GM18861 (cell line): Measurements from ENCODE around the gene NTNG1.
A peak's percentile ranks its signal among the peaks of the same experiment; 100 is the strongest.

Source experiments
- ATAC-seq: cut with Tn5 transposase; IDR thresholded peaks from one replicate; pipeline ENCODE4 v1.9.1; 2021; ENCODE audit not compliant: unreplicated experiment

NTNG1 gene

GRCh38 chr1:107491582-107491981 lies 350.7 kb downstream of the NTNG1 start:
- peak; percentile 53 for ATAC-seq

GRCh38 chr1:107493111-107493716 lies 352.4 kb downstream of the NTNG1 start:
- ATAC-seq, result no peak

DNA sequence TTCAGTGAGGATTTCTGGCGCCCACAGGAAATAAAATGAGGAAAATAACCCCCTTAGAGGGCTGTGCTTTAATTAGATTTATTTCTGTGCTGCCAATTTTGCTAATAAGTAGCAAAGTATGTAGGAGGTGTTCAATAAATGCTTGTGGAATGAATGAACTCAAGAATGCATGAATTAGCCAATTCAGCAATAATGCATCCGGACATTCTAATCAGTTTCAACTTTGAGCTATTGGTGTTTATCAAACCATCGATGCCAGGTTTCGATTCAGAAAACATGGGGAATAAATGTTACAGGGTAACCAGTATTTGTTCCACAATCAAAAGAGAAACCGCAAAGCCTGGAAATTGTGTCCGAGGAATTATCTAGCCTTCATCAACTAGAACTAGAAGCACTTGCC lies 353.2 kb downstream of the NTNG1 start:
- no peak for ATAC-seq

- no peak for ATAC-seq
Measured at GRCh38 chr1:107496002-107496401, 355.2 kb downstream of the NTNG1 start.

- peak; percentile 95 for ATAC-seq
Measured at GRCh38 chr1:107499139-107499744, 358.4 kb downstream of the NTNG1 start.

- no peak for ATAC-seq
Measured at GRCh38 chr1:107501081-107501605, 360.3 kb downstream of the NTNG1 start.

DNA sequence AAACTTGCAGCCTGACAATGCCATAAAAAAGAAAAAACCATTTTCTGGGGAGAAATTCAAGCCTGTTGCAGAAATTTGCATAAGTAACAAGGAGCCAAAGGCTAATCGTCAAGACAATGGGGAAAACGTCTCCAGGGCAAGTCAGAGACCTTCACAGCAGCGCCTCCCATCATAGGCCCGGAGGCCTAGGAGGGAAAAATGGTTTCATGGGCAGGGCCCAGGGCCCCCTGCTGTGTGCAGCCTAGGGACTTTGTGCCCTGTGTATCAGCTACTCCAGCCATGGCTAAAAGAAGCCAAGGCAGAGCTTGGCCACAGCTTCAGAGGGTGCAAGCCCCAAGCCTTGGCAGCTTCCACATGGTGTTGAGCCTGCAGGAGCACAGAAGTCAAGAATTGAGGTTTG lies 369.5 kb downstream of the NTNG1 start:
- ATAC-seq, result no peak

- ATAC-seq, result no peak
Measured at GRCh38 chr1:107512836-107513235, 372.0 kb downstream of the NTNG1 start.

- ATAC-seq, result no peak
Measured at GRCh38 chr1:107514841-107515240, 374.0 kb downstream of the NTNG1 start.

- no peak for ATAC-seq
Measured at GRCh38 chr1:107515702-107516101, 374.9 kb downstream of the NTNG1 start.

DNA sequence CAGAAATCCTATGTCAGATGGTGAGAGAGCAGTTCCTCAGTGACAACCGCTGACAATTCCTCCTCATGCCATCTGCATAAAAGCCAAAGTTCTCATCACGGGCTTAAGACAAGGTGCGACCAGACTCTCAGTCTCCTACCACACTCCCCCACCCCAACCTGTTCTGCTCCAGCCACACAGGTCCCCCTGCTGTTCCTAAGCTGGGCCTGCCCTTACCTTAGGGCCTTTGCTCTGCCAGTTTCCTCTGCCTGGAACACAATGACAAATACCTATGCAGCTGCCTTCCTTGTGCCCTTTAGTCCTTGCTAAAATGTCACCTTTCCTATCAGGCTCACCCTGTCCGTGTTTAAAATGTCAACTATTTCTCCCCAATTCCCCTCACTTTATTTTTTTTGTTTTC lies 382.2 kb downstream of the NTNG1 start:
- no peak for ATAC-seq

- ATAC-seq, result no peak
Measured at GRCh38 chr1:107523736-107524135, 382.9 kb downstream of the NTNG1 start.

- ATAC-seq, result no peak
Measured at GRCh38 chr1:107524301-107524700, 383.5 kb downstream of the NTNG1 start.

GRCh38 chr1:107525145-107525544 lies 384.3 kb downstream of the NTNG1 start:
- no peak for ATAC-seq

- no peak for ATAC-seq
Measured at GRCh38 chr1:107525961-107526360, 385.1 kb downstream of the NTNG1 start.

GRCh38 chr1:107526524-107527198 lies 385.8 kb downstream of the NTNG1 start:
- ATAC-seq, result no peak

DNA sequence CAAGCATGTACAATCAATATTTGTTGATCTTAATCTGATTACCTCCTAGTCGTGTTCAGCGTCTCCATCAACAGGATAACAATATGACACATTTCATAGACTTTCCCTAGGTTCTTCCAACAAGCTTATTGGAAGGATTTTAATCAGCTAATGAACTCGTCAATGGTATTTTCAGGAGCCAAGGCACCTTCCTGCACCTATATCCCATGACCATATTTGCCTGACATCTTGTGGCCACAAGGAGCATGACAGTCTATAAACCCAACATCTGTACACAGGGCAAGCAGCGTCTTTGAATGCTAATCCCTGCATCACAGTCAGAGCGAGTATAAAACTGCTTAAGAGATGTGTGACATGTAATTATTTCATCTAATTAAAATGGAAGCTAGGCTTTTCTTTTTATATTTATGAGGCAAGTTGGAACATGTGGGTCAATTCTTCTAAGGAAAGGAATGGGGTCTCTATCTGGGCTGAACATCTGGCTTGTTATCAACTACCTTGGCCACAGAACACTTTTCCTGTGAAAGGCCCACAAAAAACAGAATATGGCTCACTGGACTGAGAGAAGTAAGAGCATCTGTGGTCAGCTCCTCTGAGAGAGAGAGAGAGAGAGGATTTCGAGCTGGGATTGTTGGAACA lies 388.8 kb downstream of the NTNG1 start:
- peak; percentile 98 for ATAC-seq

DNA sequence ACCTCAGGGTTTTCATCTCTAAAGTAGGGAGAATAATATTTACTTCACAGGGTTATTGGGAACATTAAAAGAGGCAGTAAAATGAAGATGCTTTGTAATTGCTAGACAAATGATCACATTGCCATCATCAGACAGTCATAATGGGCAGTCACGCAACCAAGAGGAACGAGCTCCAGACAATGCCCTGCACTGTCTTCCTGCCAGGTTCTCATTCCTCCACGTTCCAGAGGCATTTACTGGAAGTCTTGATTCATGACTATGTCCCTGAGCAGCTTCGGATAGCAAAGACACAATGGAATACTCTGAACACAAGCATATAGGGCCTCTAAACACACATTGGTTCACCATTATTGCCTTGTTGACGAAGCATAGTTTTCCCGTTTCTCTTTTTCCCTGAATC lies 389.7 kb downstream of the NTNG1 start:
- no peak for ATAC-seq

- ATAC-seq, result no peak
Measured at GRCh38 chr1:107531065-107531908, 390.4 kb downstream of the NTNG1 start.

DNA sequence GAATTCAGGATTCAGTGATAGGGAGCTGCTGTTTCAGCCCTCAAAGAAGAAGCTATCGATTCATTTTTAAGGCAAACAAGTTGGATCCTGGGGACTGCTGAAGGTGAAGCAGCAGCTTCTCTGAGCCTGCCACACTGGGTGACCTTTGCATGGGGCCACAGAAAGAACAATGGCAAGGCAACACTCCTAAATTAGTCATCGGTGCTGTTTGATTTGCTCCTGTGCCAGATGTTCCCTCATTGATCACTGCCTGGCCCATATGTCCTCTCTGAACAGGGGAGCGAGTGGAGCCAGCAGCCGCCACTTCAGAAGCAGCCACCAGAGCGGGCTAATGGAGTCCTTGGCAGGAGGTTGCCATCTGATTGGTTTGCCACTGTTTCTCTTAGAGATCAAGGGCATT lies 391.5 kb downstream of the NTNG1 start:
- no peak for ATAC-seq
